Right lobe of liver (tissue), 6 donors: Measurements from ENCODE around the gene ATIC. TPM values are rescaled to one million over a fixed set of nuclear protein-coding genes. Genes with fewer than 3 reads are reported as not detected.

Experiments
- ATAC-seq, 4 donors: fragments of 200-7000 bp; cut with Tn5 transposase; one replicate each; pipeline ENCODE4 v1.9.1; 2020; ENCODE audit warnings: mild to moderate bottlenecking in 4 of 4, moderate library complexity in 4 of 4
- DNase-seq, 3 donors: peaks; one replicate each; pipeline ENCODE4 v3.0.0-alpha.2; 2020
- H3K27ac ChIP-seq, 3 donors: fragments of 200-600 bp; one replicate each; pipeline ENCODE4 v1.8.0; 2022
- H3K27me3 ChIP-seq, 2 donors: fragments of 200-600 bp; one replicate each; pipeline ENCODE4 v1.8.0; 2022
- H3K36me3 ChIP-seq, 4 donors: fragments of 200-600 bp; sonication (generic) in 1 of 4; one replicate each; pipeline versions ENCODE4 v1.5.1 to v1.8.0; 2017 to 2022; ENCODE audit warnings: control low read depth in 1 of 4
- H3K4me1 ChIP-seq, 4 donors: fragments of 200-600 bp; sonication (generic) in 1 of 4; one replicate each; pipeline versions ENCODE4 v1.5.1 to v1.8.0; 2017 to 2022; ENCODE audit warnings: control low read depth in 1 of 4
- H3K4me3 ChIP-seq, 3 donors: fragments of 200-600 bp; one replicate each; pipeline ENCODE4 v1.8.0; 2022
- H3K9me3 ChIP-seq, 4 donors: fragments of 200-600 bp; sonication (generic) in 1 of 4; one replicate each; pipeline versions ENCODE4 v1.5.1 to v1.8.0; 2017 to 2022; ENCODE audit warnings: control low read depth in 1 of 4
- POLR2A ChIP-seq: fragments of 450-650 bp; IDR thresholded peaks from one replicate; pipeline ENCODE4 v1.6.1; 2017; ENCODE audit warnings: antibody characterized with exemption, mild to moderate bottlenecking
- WGBS: methylation state at CpG from one replicate; pipeline ENCODE4 v1.1.6; 2018; ENCODE audit warnings: low coverage, low lambda C conversion rate; ENCODE audit not compliant: insufficient coverage; ENCODE audit errors: missing lambda C conversion rate; 5-methylcytosine and 5-hydroxymethylcytosine counted together
- intact Hi-C, 2 donors: fragments of 100-400 bp; cut with DNase I; formaldehyde crosslinking; loops; one replicate each; pipeline versions ENCODE4 v1.11.2 to v1.14.1; 2022
- total RNA-seq, 6 experiments: library from RNA; depleted of rRNA in 2 of 6; stranded (reverse); fragments of >200 nt in 2 of 6; fragmentation: NEBNext Ultra II Directional in 3 of 6; extraction: Animal tissue kit (Norgen Biotek cat#: 25700) in 3 of 6; gene quantifications; one replicate each; pipeline versions ENCODE4 v1.1.0 to v1.2.4, GENCODE V29; 2016 to 2023
- TF ChIP-seq, protein P1 (sequence below), 4 donors: fragments of 200-600 bp in 3 of 4; fragments of 450-650 bp in 1 of 4; IDR thresholded peaks; one replicate each; pipeline versions ENCODE4 v1.5.1 to v1.8.0; 2016 to 2022; ENCODE audit warnings: antibody characterized with exemption in 4 of 4, mild to moderate bottlenecking in 2 of 4
- donor health status: DM: no; HTN: yes; CAD: no.
- donor health status: DM: no; HTN: no; CAD: no.
- donor health status: DM: no; HTN: no; CAD: no.
- donor health status: DM: no; HTN: yes; CAD: no.
- donor health status: DM: no; HTN: yes; CAD: no.

The ATIC gene
- total RNA-seq, 6 experiments from 2014 or later = 38.8 to 57.3 (median 43.0) TPM

DNA sequence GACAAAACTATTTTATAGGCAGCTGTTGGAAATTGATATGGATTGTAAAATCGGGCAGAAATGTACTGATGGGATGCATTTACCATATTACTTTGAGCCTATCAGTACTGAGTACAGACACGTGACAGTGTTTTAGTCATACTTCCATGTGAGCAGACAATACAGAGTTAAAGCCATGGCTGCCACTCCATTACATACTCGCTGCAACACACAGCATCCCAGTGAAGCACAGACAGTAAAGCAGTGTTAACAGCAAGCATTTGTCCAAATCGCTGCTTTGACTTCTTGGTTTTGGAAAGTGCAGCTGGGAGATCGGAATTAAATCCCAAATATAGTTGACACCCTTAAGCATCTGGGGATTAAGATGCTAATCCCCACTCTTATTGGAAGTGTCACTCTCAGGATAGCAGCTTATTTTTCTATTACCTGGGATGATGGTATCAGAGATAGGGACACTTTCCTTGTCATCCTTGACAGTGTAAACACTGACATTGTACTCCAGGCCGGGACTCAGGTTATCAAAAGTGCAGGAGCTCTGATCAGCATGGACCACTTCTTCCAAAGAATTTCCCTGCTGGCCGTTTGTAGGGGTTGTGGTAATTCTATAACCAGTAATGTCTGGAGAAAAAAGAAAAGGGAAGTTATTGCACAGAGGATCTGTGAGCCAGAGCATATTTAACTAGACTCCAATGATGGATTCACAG lies 82.4 kb downstream of the ATIC start:
- Histone ChIP-seq H3K27ac (no peak overlapping the region), H3K9me3 (no peaks in the 10 kb centered on the region), H3K4me3 (no peak overlapping the region), H3K4me1 (no peaks in the 10 kb centered on the region), H3K27me3 (no peaks in the 10 kb centered on the region), H3K36me3 (peaks cover 15 to 100% (median 51%) of the 10 kb centered on the region in 4 donors)
- 64% methylated on average over 6 of the region's 7 CpGs for WGBS
- intact Hi-C loops = no loop called here
- no peak for ATAC-seq
- no peak for DNase-seq
- TF ChIP-seq, protein P1, sequence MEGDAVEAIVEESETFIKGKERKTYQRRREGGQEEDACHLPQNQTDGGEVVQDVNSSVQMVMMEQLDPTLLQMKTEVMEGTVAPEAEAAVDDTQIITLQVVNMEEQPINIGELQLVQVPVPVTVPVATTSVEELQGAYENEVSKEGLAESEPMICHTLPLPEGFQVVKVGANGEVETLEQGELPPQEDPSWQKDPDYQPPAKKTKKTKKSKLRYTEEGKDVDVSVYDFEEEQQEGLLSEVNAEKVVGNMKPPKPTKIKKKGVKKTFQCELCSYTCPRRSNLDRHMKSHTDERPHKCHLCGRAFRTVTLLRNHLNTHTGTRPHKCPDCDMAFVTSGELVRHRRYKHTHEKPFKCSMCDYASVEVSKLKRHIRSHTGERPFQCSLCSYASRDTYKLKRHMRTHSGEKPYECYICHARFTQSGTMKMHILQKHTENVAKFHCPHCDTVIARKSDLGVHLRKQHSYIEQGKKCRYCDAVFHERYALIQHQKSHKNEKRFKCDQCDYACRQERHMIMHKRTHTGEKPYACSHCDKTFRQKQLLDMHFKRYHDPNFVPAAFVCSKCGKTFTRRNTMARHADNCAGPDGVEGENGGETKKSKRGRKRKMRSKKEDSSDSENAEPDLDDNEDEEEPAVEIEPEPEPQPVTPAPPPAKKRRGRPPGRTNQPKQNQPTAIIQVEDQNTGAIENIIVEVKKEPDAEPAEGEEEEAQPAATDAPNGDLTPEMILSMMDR (IDR thresholded peaks at IDR 0.05) = no peak
- no peak for TF ChIP-seq POLR2A

DNA sequence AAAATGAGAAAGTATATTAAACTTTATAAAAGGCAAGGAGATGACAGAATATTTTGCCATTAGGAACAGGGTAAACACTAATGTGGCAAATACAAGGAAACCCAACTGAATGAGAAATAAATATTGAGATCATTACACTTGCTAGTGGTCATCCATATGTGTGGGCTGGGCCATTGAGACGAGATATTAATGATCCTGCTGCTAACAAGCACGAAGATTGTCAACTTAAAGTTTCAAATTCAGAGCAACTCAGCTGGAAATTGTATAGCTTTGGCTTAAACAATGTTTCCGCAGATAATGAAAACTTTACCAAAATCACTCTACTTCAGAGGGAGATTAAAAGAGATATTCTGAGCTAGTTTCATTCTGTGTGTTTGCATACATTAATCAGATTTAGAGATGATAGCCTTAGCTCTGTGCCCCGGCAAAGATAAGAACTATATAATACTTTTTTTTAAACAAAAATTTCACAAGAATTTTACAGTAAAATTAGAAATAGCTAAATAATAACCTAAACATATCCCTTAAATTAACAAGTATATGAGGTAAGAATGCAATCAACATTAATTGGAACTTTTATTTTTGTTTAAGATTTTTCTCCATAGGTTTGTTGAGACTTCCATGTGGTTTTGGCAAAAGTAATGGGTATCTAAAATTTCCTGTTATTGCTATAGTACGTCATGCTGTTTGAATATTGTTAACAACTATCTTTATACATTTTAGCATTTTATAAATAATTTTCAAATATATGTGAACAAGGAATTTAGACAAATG lies 84.0 kb downstream of the ATIC start:
- Histone ChIP-seq H3K4me1 (no peaks in the 10 kb centered on the region), H3K36me3 (peaks cover 15 to 98% (median 46%) of the 10 kb centered on the region in 4 donors), H3K9me3 (no peaks in the 10 kb centered on the region), H3K27me3 (no peaks in the 10 kb centered on the region), H3K4me3 (no peak overlapping the region), H3K27ac (no peak overlapping the region)
- ATAC-seq (no peak), DNase-seq (no peak)
- WGBS = 66% methylated on average over 4 of the region's 5 CpGs
- intact Hi-C loops = no loop called here
- TF ChIP-seq, protein P1 (IDR thresholded peaks at IDR 0.05) = no peak
- no peak for TF ChIP-seq POLR2A

DNA sequence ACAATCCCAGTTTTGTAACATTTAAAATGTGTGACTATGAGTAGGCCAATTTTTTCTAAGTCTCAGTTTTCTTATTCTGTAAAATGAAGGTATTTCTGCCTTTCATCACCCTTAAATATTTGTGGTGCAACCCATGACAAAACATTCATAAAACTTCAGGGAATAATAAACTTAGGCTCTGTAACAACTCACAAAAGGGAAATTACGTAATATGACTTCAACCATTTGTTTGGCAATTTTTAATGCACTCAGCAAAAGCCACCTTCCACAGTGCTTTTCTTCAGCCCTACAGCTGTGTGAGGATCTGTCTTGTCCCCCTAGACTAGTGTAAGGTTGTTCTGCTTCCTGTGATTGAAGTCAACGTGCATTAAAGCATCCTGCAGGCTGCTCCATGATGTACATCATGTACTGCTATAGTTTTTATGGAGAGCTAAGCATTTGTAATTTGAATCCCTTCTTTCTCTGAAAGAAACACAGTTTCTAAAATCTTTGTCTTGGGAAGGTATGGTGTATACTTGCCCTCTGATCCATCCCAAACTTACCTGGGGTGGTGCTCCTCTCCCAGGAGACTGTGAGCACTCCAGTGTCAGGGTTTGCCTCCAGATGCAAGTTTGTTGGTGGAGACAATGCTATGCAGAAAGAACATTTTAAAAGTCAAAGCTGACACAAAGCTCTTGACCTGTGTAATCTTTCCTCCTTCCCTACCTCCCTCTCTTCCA lies 84.9 kb downstream of the ATIC start:
- no peaks in the 10 kb centered on the region for H3K4me1 ChIP-seq
- ATAC-seq = peak in 3 of 4 donors; percentile 4 to 6 (median 6)
- no peak for DNase-seq
- peaks cover 15 to 90% (median 44%) of the 10 kb centered on the region in 4 donors for H3K36me3 ChIP-seq
- no peak overlapping the region for H3K4me3 ChIP-seq
- intact Hi-C loops = no loop called here
- no peaks in the 10 kb centered on the region for H3K27me3 ChIP-seq
- no peaks in the 10 kb centered on the region for H3K9me3 ChIP-seq
- 64% methylated on average over 2 of the region's 2 CpGs for WGBS
- no peak overlapping the region for H3K27ac ChIP-seq
- no peak for TF ChIP-seq POLR2A
- TF ChIP-seq, protein P1 (IDR thresholded peaks at IDR 0.05) = no peak

DNA sequence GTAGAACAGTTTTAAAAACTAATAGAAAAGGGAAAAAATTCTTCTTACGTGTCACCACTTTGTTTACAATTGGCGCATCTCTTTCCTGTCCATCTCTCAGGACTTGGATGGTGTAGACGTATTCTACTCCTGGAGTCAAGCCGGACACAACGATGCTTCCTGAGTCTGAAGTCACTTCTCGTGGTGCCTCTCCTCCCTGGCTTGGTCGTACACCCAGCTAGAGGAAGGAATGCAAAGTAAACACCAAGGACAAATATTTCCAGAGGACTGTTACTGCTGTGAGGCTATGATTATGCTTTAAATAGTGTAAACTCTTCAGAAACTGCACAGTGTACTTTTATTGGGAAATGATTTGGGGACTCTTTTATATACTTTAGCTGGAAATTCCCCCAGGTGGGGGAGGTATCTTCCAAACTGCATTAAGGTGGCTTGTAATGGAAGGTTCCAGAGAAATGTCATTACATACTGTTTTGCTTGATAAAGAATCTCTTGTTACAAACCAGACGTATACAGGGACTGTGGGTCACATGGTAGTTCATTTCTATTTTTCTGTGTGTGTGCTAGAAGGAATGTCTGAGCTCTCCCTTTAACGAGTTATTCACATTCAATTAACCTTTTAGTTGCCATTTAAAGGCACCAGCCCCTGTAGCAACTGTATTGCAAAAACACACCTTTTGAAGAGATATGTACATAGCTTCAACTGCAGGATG lies 85.9 kb downstream of the ATIC start:
- Histone ChIP-seq H3K4me1 (no peaks in the 10 kb centered on the region), H3K27me3 (no peaks in the 10 kb centered on the region), H3K27ac (peak overlapping the region in 1 of 3 donors; percentile 30), H3K4me3 (no peak overlapping the region), H3K36me3 (peaks cover 13 to 89% (median 43%) of the 10 kb centered on the region in 4 donors), H3K9me3 (no peaks in the 10 kb centered on the region)
- 52% methylated on average over 9 of the region's 9 CpGs for whole genome bisulfite sequencing
- TF ChIP-seq, protein P1 (IDR thresholded peaks at IDR 0.05) = no peak
- no peak for TF ChIP-seq POLR2A
- intact Hi-C loops = no loop called here
- DNase-seq (no peak), ATAC-seq (peak in 3 of 4 donors; percentile 20 to 37 (median 34))
